ENCODE data around the gene UBE3B. TPM values are rescaled to one million over a fixed set of nuclear protein-coding genes. Genes with fewer than 3 reads are reported as not detected.

UBE3B gene
- polyA plus RNA-seq, 3 donors, result 14.4 to 25.9 (median 18.2) TPM

DNA sequence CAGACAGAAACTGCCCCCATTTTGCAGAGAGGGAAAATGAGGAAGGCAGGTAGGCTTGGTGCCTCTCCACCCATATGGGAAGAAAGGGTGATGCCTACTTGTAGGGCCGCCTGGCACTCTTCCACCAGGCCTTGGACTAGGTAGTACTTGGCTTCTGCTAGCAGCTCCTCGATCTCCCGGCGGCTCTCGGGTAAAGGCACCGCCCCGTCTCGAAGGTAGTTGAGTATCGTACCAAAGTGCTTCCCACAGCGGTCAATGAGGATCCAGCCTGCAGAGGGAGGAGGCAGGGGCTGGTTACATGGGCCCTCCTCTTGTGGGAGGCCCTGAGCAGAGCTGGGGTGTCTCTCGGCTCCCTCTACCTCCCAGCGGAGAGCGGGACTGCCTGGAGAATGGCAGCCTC lies 16.9 kb upstream of the UBE3B start:
- Histone ChIP-seq H3K27ac (ENCODE audit: low read depth in 1 of 2, low read length in 2 of 2) (peak overlapping the region; percentile 47 to 73), H3K9ac (ENCODE audit: insufficient read depth, low read length, poor library complexity, severe bottlenecking) (no peak overlapping the region), H3K9me3 (replicated peaks in 1 of 2; ENCODE audit: control insufficient read depth in 1 of 2, insufficient read depth in 1 of 2, low read length in 2 of 2) (no peaks in the 10 kb centered on the region), H2AFZ (ENCODE audit: insufficient read depth, low read depth, low read length, poor library complexity, severe bottlenecking) (peak overlapping the region; percentile 57), H3K4me3 (replicated peaks in 1 of 3; ENCODE audit: low read depth in 2 of 3, low read length in 3 of 3) (no peak overlapping the region), H3K27me3 (ENCODE audit: control insufficient read depth in 2 of 2, insufficient read depth in 2 of 2, low read length in 2 of 2) (no peaks in the 10 kb centered on the region), H3K4me1 (ENCODE audit: control insufficient read depth in 1 of 2, insufficient read depth in 2 of 2, low read length in 2 of 2) (peaks cover 38 to 39% of the 10 kb centered on the region in 2 donors), H3K36me3 (replicated peaks in 1 of 2; ENCODE audit: control insufficient read depth in 1 of 2, insufficient read depth in 2 of 2, low read length in 2 of 2) (peaks cover 40 to 61% of the 10 kb centered on the region in 2 donors), H4K20me1 (ENCODE audit: insufficient read depth, low read length) (peaks cover 55% of the 10 kb centered on the region), H3K79me2 (ENCODE audit: insufficient read depth, low read length) (peaks cover 38% of the 10 kb centered on the region), H3K4me2 (replicated peaks; ENCODE audit: extremely low read depth, low read length, poor library complexity, severe bottlenecking) (no peak overlapping the region)
- H3K27me3 Mint-ChIP-seq (ENCODE audit: low read depth in 3 of 3), result no peaks in the 10 kb centered on the region
- H3K36me3 Mint-ChIP-seq, result peaks cover 55 to 74% of the 10 kb centered on the region in 2 donors
- TF ChIP-seq, protein P1, sequence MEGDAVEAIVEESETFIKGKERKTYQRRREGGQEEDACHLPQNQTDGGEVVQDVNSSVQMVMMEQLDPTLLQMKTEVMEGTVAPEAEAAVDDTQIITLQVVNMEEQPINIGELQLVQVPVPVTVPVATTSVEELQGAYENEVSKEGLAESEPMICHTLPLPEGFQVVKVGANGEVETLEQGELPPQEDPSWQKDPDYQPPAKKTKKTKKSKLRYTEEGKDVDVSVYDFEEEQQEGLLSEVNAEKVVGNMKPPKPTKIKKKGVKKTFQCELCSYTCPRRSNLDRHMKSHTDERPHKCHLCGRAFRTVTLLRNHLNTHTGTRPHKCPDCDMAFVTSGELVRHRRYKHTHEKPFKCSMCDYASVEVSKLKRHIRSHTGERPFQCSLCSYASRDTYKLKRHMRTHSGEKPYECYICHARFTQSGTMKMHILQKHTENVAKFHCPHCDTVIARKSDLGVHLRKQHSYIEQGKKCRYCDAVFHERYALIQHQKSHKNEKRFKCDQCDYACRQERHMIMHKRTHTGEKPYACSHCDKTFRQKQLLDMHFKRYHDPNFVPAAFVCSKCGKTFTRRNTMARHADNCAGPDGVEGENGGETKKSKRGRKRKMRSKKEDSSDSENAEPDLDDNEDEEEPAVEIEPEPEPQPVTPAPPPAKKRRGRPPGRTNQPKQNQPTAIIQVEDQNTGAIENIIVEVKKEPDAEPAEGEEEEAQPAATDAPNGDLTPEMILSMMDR (IDR thresholded peaks at IDR 0.05), result no peak
- H3K4me3 Mint-ChIP-seq, result no peak overlapping the region
- peak overlapping the region in 5 of 7 donors; percentile 32 to 91 (median 82) for H3K27ac Mint-ChIP-seq
- no peaks in the 10 kb centered on the region for H3K9me3 Mint-ChIP-seq
- no peak for DNase-seq
- 93% methylated on average over 13 of the region's 13 CpGs for WGBS (ENCODE audit: insufficient coverage)
- peaks cover 41% of the 10 kb centered on the region for H3K4me1 Mint-ChIP-seq
- intact Hi-C loops (cut with micrococcal nuclease), result no loop called here

DNA sequence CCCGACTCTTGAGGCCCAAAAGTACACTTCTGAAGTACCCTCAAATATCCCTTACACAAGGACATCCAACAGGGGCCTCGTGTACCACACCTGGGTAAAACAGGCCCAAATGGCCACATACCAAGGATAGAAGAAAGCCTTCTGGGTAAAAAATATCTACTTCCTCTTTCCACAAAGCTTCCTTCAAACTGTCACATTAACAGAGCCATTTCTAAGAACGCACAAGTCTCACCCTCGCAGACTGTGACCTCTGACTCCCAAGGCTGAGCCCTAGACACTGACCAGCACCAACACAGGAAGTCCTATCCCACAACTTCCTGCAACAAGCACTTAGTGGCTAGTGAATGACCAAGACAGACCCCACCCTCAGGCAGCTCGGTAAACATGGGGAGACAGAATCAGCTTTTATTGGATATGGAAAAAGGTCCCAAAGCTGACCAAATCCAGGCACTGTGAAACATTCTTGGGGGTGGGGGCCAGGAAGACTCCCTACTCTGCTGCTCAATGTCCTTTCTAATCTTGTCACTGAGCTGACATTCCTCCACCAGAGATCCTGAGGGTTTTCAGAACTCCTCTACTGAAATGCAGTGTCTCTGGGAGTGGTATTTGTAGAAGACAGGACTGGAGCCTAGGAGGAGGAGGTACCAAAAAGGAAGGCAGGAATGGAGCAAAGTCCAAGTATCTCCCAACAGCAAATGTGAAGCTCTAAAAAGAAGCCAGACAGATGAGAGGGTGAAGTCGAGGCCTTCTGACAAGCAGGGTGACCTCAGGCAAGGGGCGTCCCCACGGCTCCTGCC lies 16.2 kb upstream of the UBE3B start:
- peak overlapping the region; percentile 56 to 86 for H3K4me3 Mint-ChIP-seq

More for the DNA sequence above, 16.2 kb upstream of the UBE3B start:
- H3K9me3 ChIP-seq (replicated peaks in 1 of 2; ENCODE audit: control insufficient read depth in 1 of 2, insufficient read depth in 1 of 2, low read length in 2 of 2), result no peaks in the 10 kb centered on the region
- H3K4me1 Mint-ChIP-seq, result peaks cover 41% of the 10 kb centered on the region
- peak overlapping the region; percentile 47 to 73 for H3K27ac ChIP-seq (ENCODE audit: low read depth in 1 of 2, low read length in 2 of 2)
- intact Hi-C loops (cut with micrococcal nuclease), result no loop called here
- TF ChIP-seq, protein P1 (IDR thresholded peaks at IDR 0.05), result no peak
- H3K27me3 ChIP-seq (ENCODE audit: control insufficient read depth in 2 of 2, insufficient read depth in 2 of 2, low read length in 2 of 2), result no peaks in the 10 kb centered on the region
- no peaks in the 10 kb centered on the region for H3K27me3 Mint-ChIP-seq (ENCODE audit: low read depth in 3 of 3)
- H3K79me2 ChIP-seq (ENCODE audit: insufficient read depth, low read length), result peaks cover 40% of the 10 kb centered on the region
- H3K4me2 ChIP-seq (replicated peaks; ENCODE audit: extremely low read depth, low read length, poor library complexity, severe bottlenecking), result peak overlapping the region; percentile 47
- peak overlapping the region in 1 of 3 experiments; percentile 43 for H3K4me3 ChIP-seq (replicated peaks in 1 of 3; ENCODE audit: low read depth in 2 of 3, low read length in 3 of 3)
- H4K20me1 ChIP-seq (ENCODE audit: insufficient read depth, low read length), result peaks cover 62% of the 10 kb centered on the region
- no peaks in the 10 kb centered on the region for H3K9me3 Mint-ChIP-seq
- H3K27ac Mint-ChIP-seq, result peak overlapping the region; percentile 67 to 91 (median 86)
- peak overlapping the region; percentile 33 for H3K9ac ChIP-seq (ENCODE audit: insufficient read depth, low read length, poor library complexity, severe bottlenecking)
- peaks cover 39 to 61% of the 10 kb centered on the region in 2 donors for H3K36me3 ChIP-seq (replicated peaks in 1 of 2; ENCODE audit: control insufficient read depth in 1 of 2, insufficient read depth in 2 of 2, low read length in 2 of 2)
- peaks cover 53 to 73% of the 10 kb centered on the region in 2 donors for H3K36me3 Mint-ChIP-seq
- 57% methylated on average over 7 of the region's 8 CpGs for WGBS (ENCODE audit: insufficient coverage)
- H3K4me1 ChIP-seq (ENCODE audit: control insufficient read depth in 1 of 2, insufficient read depth in 2 of 2, low read length in 2 of 2), result peaks cover 38 to 39% of the 10 kb centered on the region in 2 donors
- peak; percentile 61 to 75 (median 71) for DNase-seq
- peak overlapping the region; percentile 57 for H2AFZ ChIP-seq (ENCODE audit: insufficient read depth, low read depth, low read length, poor library complexity, severe bottlenecking)

Data from CD14-positive monocyte (primary cell).